ENCODE measurements around the gene GRPEL2.

The GRPEL2 gene

GRCh38 chr5:149345147-149345891 lies at the start of gene GRPEL2:
Gene GRPEL2, plus strand, starts transcription at chr5:149345499. Its CDS starts 41 bp downstream, at chr5:149345540.
- DNase-seq (ENCODE audit: low spot score): peak; percentile 99

DNA sequence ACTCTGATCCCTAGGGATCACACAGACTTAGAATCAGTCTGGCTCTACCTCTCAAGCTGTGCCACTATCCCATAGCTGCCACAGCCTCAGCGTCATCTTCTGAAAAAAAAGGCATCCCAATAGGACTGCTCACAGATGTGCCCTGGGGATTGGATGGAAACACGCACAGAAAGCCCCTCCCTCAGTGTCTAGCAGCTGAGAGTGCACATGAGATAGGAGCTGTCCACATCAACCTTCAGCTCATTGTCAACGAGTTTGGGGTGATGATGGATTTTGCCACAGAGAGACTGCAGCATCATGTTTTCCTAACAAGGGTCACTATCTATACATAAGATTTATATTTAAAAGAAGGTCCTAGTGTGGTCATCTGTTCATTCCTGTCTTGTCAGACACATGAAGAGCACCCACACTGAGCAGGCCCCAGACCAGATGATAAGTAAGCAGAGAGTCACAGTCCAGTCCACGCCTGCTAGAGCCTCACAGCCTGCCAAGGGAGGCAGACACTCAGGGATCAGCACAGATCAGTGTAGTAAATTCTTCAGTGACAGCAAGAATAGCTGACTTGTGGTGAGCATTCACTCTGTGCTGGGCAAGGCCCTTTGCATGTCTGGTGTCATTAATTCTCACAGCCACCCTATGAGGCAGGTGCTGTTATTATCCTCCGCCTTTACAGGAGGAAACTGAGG lies 47.8 kb upstream of the GRPEL2 start:
- DNase-seq (ENCODE audit: low spot score): no peak

- no peak for DNase-seq (ENCODE audit: low spot score)
These were observed 47.1 kb upstream of the GRPEL2 start for GRCh38 chr5:149298163-149298562.

DNA sequence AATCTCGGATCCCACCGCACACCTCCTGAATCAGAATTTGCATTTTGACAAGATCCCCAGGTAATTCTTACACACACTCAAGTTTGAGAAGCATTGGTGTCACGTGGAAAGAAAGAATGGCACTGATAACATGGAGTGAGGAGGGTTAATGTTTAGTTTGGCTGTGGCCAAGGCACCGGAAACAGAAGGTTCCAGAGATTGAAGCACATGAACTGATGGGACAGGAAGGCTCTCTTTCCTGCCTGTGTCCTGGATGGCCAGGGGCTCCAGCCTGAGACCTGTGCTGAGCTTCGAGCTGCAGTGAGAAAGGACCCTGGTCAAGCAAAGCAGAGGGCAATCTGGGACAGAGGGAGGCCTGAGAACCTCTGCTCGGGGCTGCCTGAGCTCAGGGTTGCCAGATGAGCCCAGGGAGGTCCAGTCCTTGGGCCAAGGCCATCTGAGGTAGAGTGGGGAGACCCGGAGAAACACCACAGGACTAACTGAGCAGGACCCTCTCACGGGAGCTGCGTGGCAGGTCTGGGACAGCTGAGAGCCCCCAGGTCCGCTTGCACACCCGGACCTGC lies 46.4 kb upstream of the GRPEL2 start:
- DNase-seq (ENCODE audit: low spot score): no peak

GRCh38 chr5:149299451-149300054 lies 45.7 kb upstream of the GRPEL2 start:
- DNase-seq (ENCODE audit: low spot score): no peak

DNA sequence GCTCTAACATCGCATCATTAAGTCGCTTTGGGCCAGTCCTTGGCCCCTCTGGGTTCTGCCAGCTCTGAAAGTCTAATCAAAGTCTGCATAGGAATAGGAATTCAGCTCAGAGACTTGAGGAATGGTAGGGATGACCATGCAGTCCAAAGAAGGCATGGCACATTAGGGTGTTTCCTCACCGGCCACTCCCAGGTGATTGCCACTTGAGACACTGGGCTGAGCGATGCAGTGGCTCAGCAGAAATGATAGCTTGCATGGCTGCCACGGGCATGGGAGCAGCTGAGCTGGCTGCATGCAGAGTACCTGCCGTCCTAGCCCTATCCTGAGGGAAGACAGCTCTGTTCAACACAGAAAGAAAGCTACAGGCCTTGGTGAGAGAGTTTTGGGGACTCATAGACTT lies 44.9 kb upstream of the GRPEL2 start:
- no peak for DNase-seq (ENCODE audit: low spot score)

DNA sequence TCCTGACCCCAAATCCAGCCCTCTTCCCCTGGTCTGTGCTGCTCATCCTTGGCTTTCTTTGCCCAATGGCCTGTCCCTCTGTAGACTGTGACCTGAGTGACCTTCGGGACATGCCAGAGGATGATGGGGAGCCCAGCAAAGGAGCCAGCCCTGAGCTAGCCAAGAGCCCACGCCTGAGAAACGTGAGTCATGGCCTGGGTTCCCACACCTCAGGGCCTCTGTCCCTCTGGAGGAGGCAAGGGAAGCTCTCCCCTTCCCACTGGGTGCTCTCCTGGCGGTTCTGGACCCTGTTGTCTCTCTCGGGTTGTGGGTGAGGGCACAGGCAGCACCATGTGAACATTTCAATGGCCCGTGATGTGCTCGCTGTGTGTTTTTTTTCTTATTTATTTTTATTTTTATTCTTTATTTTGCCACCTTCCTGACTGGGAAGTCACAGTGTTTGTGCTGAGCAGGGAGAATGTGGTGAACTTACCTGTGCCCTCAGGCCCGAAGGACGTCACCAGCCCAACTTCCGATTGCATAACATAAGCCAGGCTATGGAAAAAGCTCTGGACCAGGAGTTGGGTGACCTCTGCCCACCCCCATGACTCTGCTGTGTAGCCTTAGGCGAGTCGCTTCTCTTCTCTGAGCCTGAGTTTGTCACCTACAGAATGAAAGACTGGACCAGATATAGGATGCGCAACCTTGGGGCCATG lies 44.1 kb upstream of the GRPEL2 start:
- DNase-seq (ENCODE audit: low spot score): no peak

- peak; percentile 62 for DNase-seq (ENCODE audit: low spot score)
These were observed 43.4 kb upstream of the GRPEL2 start for GRCh38 chr5:149301744-149302380.

GRCh38 chr5:149302641-149303040 lies 42.7 kb upstream of the GRPEL2 start:
- no peak for DNase-seq (ENCODE audit: low spot score)

DNA sequence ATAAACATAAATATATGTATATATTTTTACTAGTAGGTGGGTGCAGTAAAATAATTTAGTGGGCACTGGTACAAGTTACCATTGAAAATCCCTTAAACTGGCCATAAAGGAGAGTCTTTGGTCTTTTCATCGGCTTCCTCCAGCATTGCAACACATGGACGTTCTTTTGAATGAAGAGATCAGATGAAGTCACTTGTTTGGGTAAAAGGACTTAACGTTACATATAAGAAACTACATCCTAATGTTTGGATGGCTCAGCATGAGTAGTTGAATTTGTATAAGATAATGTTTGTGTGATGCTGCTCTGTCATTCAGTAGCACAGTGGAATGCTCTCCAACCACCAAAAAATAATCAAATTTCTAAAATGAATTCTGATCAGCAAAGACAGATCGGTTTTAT lies 42.1 kb upstream of the GRPEL2 start:
- DNase-seq (ENCODE audit: low spot score): no peak

- DNase-seq (ENCODE audit: low spot score): no peak
These were observed 40.9 kb upstream of the GRPEL2 start for GRCh38 chr5:149304195-149305078.

- DNase-seq (ENCODE audit: low spot score): no peak
These were observed 35.9 kb upstream of the GRPEL2 start for GRCh38 chr5:149309354-149309753.

DNA sequence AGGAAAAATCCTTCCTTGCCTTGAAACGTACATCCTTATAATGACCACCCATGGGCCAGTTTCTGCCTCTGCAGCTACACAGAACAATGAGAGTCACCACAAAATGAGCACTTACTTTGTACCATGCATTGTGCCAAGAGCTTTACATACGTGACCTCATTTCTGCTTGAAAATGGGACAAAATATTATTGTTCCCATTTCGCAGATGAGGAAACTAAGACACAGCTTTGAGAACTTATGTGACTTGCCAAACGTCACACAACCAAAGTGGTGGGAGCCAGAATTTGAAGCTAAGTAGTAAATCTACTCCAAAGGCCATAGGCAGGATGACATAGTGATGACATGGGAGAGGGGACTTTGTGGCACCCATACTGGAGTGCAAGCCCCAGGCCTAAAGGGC lies 34.8 kb upstream of the GRPEL2 start:
- no peak for DNase-seq (ENCODE audit: low spot score)

DNA sequence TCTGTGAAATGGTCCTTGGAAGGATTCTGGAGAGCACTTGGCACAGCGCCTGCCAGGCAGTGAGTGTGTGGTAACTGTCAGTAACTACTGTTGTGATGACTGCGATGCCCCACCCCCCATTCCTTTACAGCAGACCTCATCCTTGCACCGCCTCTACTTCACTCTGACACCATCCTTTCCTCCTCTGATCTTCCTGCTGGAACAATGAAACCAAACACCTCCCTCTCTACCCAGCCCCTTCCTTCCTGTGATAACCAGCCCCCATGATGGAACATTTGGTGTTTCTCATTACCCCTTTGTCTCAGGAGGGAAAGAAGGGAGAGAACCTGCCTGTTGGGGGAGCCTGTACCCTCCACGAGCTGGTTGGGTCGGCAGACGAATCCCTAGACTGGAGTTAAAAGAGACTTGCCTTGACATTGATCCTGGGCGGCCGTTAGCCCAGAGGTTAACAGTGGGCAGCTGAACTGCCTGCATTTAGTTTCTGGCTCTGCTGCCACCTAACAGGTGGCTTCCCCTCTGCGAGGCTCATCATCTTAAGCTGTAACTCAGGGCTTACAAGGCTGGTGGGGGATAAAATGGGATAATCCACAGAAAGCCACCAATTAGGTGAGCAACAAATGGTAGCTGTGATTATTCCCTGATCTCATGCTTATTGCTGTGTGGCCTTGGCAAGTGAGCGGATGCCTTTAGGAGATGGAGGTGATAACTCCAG lies 34.2 kb upstream of the GRPEL2 start:
- peak; percentile 39 for DNase-seq (ENCODE audit: low spot score)

- no peak for DNase-seq (ENCODE audit: low spot score)
These were observed 32.0 kb upstream of the GRPEL2 start for GRCh38 chr5:149313151-149313841.

DNA sequence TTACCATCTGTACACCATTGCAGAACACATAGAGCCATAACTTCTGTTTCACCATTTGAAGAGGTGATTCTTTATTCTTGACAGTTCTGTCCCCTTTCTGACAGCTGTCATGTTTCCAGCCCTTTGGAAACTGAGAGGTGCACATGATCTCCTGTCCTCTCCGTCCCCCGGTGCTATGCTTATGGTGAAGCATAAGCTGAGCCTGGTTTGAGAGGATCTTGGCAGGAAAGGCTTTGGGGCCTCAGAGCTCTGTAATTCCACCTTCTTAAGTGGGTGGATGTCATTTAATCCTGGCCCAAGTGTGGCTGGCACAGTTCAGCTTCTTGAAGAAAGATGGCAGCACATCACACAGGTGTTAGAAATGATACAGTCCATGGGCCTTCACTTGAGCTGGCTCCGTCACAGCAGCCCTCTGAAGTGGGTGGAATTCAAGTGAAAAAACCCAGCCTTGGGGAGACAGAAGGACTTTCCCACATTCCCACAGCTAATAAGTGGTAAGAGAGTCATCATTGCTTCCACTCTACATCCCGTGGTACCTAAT lies 30.7 kb upstream of the GRPEL2 start:
- DNase-seq (ENCODE audit: low spot score): no peak

DNA sequence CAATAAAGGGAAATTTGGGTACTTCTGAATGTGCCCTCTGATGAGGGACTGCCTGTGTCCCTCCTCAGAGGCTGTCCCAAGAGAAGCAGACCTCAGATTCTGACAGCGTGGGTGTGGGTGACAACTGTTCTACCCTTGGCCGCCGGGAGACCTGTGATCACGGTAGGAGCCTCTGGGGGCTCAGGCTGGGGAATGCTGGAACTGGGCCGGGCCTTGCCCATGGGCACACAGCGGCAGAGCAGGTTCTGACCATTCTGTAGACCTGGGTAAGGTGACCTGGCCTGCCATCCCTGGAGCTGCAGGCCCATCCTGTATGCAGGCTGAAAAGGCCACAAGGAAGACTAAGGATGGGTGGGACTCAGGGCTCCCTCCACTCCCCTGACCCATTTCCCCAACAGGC lies 29.5 kb upstream of the GRPEL2 start:
- no peak for DNase-seq (ENCODE audit: low spot score)

- DNase-seq (ENCODE audit: low spot score): peak; percentile 73
These were observed 27.8 kb upstream of the GRPEL2 start for GRCh38 chr5:149317281-149318048.

Data from AG20443 (cell line).